B cell (primary cell): ENCODE measurements around the gene FAU. TPM values are rescaled to one million over a fixed set of nuclear protein-coding genes. Genes with fewer than 3 reads are reported as not detected.

Experiments used
- ATAC-seq: fragments of 200-7000 bp; cut with Tn5 transposase; one replicate; pipeline ENCODE4 v1.10.0; 2021; ENCODE audit warnings: low read depth, mild to moderate bottlenecking, moderate number of reproducible peaks, moderate library complexity
- CTCF ChIA-PET: fragments of 350-600 bp; sonication (Branson Sonifier 250); formaldehyde crosslinking; loops from one replicate; lab custom pipeline; 2021; ENCODE audit warnings: antibody characterized with exemption, inconsistent platforms; lab: Charles Lee
- POLR2A ChIA-PET: fragments of 350-600 bp; sonication (Branson Sonifier 250); formaldehyde crosslinking; loops from one replicate; lab custom pipeline; 2021; ENCODE audit warnings: antibody characterized with exemption; lab: Charles Lee
- DNase-seq: peaks from one replicate; pipeline ENCODE4 v3.0.0; 2013
- H2AFZ ChIP-seq: 2 replicates; pipeline ENCODE4 v1.6.1; 2012; ENCODE audit warnings: mild to moderate bottlenecking, low read depth, low read length; ENCODE audit not compliant: insufficient read depth, poor library complexity, severe bottlenecking
- H3K27ac ChIP-seq, 2 donors: 1 replicate in 1 of 2; 2 replicates in 1 of 2; pipeline ENCODE4 v1.5.1; 2012 to 2013; ENCODE audit warnings: low read length in 2 of 2, mild to moderate bottlenecking in 2 of 2, moderate library complexity in 1 of 2
- H3K27me3 ChIP-seq, 4 experiments: fragments of 200-600 bp in 1 of 4; sonication (generic) in 1 of 4; replicated peaks in 1 of 4; 1 replicate in 2 of 4; 2 replicates in 2 of 4; pipeline versions ENCODE4 v1.6.1 to v1.7.0; 2013 to 2016; ENCODE audit warnings: low read length in 3 of 4, mild to moderate bottlenecking in 2 of 4, mixed read lengths in 1 of 4, moderate library complexity in 1 of 4; ENCODE audit not compliant: insufficient read depth in 4 of 4, control insufficient read depth in 3 of 4; ENCODE audit errors: control extremely low read depth in 1 of 4
- H3K36me3 ChIP-seq, 2 experiments: replicated peaks in 1 of 2; 1 replicate in 1 of 2; 2 replicates in 1 of 2; pipeline versions ENCODE4 v1.6.1 to v1.7.1; 2013; ENCODE audit warnings: low read length in 1 of 2; ENCODE audit not compliant: insufficient read depth in 2 of 2, control insufficient read depth in 1 of 2; ENCODE audit errors: control extremely low read depth in 1 of 2, extremely low read depth in 1 of 2
- H3K4me1 ChIP-seq, 2 donors: fragments of 200-600 bp in 1 of 2; sonication (generic) in 1 of 2; 1 replicate in 1 of 2; 2 replicates in 1 of 2; pipeline versions ENCODE4 v1.5.1 to v1.6.1; 2013 to 2017; ENCODE audit warnings: low read length in 2 of 2; ENCODE audit not compliant: control insufficient read depth in 2 of 2, insufficient read depth in 2 of 2
- H3K4me2 ChIP-seq: replicated peaks from 2 replicates; pipeline ENCODE3; 2012; ENCODE audit warnings: mild to moderate bottlenecking, low read depth, low read length; ENCODE audit not compliant: poor library complexity, severe bottlenecking
- H3K4me3 ChIP-seq, 5 experiments: fragments of 200-600 bp in 1 of 5; sonication (generic) in 1 of 5; 1 replicate in 3 of 5; 2 replicates in 2 of 5; pipeline versions ENCODE4 v1.5.1 to v1.7.0; 2011 to 2016; ENCODE audit warnings: low read length in 4 of 5, mild to moderate bottlenecking in 4 of 5, low read depth in 2 of 5, control low read depth in 1 of 5, moderate library complexity in 1 of 5; ENCODE audit not compliant: insufficient read depth in 1 of 5; ENCODE audit errors: control extremely low read depth in 1 of 5, extremely low read depth in 1 of 5
- H3K79me2 ChIP-seq: fragments of 200-600 bp; sonication (generic); one replicate; pipeline ENCODE4 v1.6.0; 2016; ENCODE audit warnings: low read length; ENCODE audit not compliant: control insufficient read depth, insufficient read depth
- H3K9ac ChIP-seq: fragments of 200-600 bp; sonication (generic); 2 replicates; pipeline ENCODE4 v1.6.1; 2017; ENCODE audit warnings: mild to moderate bottlenecking, low read length, moderate library complexity
- H3K9me3 ChIP-seq, 3 donors: one replicate each; pipeline versions ENCODE4 v1.6.1 to v1.7.1; 2013; ENCODE audit warnings: low read length in 2 of 3; ENCODE audit not compliant: control insufficient read depth in 2 of 3, insufficient read depth in 1 of 3; ENCODE audit errors: control extremely low read depth in 1 of 3
- H4K20me1 ChIP-seq: 2 replicates; pipeline ENCODE4 v1.6.0; 2012; ENCODE audit warnings: mild to moderate bottlenecking, low read length; ENCODE audit not compliant: insufficient read depth, control insufficient read depth, poor library complexity, severe bottlenecking
- H3K27ac Mint-ChIP-seq: one replicate; pipeline ENCODE4 v1.8.0; 2021; ENCODE audit warnings: mixed read lengths
- H3K27me3 Mint-ChIP-seq: one replicate; pipeline ENCODE4 v1.8.0; 2021; ENCODE audit warnings: mixed read lengths
- H3K4me1 Mint-ChIP-seq: one replicate; pipeline ENCODE4 v1.8.0; 2021; ENCODE audit warnings: mixed read lengths
- H3K4me3 Mint-ChIP-seq: one replicate; pipeline ENCODE4 v1.8.0; 2021; ENCODE audit warnings: mixed read lengths
- H3K9me3 Mint-ChIP-seq: one replicate; pipeline ENCODE4 v1.8.0; 2022; ENCODE audit warnings: mixed read lengths; ENCODE audit not compliant: insufficient read depth
- CTCF ChIP-seq: fragments of 200-600 bp; IDR thresholded peaks from one replicate; pipeline ENCODE4 v1.8.0; 2022; ENCODE audit warnings: antibody characterized with exemption, mild to moderate bottlenecking
- EZH2 ChIP-seq: IDR thresholded peaks from 2 replicates; pipeline ENCODE4 v1.6.1; 2012; ENCODE audit warnings: borderline replicate concordance, low read depth, mild to moderate bottlenecking, moderate library complexity, low read length; ENCODE audit not compliant: insufficient read depth, poor library complexity, severe bottlenecking
- WGBS: methylation state at CpG from one replicate; pipeline ENCODE4 v1.1.5; 2013; ENCODE audit warnings: missing lambda C conversion rate; ENCODE audit not compliant: insufficient coverage; 5-methylcytosine and 5-hydroxymethylcytosine counted together
- intact Hi-C: fragments of 100-400 bp; cut with micrococcal nuclease; formaldehyde crosslinking; loops from one replicate; pipeline ENCODE4 v1.10.0; 2022
- polyA plus RNA-seq: library from polyadenylated mRNA; depleted of rRNA; stranded (reverse); fragments of >200 nt; gene quantifications from 2 replicates; pipeline ENCODE4 v1.2.3, GENCODE V29; 2012
- total RNA-seq, 2 donors: library from RNA; stranded (reverse); fragments of 120-200 nt in 1 of 2; gene quantifications; 1 replicate in 1 of 2; 2 replicates in 1 of 2; pipeline versions ENCODE4 v1.2.3 to v1.2.4, GENCODE V29; 2013 to 2022

The FAU gene
- total and polyA plus RNA-seq, 2 donors (not counting 1 experiment from before 2014, with no cell fraction given) = 1,318 to 1,559 TPM

DNA sequence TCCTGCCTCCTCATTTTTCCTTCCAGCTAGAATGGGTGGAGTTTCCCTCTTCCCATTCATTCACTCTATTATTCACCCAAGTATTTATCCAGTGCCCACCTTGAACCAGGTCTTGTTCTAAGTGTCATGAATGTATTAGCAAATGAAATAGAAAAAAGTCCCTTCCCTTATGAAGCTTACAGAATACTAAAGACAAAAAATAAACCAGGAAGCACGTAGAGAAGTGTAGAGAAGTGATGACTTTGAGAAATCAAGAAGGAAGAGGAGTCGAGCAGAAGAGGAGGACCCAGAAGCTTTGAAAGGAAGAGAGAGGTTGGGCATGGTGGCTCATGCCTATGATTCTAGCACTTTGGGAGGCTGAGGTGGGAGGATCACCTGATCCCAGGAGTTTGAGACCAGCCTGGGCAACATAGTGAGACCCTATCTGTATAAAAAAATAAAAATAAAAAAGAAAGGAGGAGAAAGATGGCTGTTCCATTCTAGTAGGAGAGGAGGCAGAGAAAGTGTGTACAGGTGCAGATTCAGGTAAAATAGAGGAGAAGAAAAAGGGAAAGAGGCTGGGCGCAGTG, 29.5 kb upstream of the FAU start:
- Histone ChIP-seq H4K20me1 (no peaks in the 10 kb centered on the region), H3K4me2 (no peak overlapping the region), H3K27ac (no peak overlapping the region), H3K9me3 (no peaks in the 10 kb centered on the region), H3K4me3 (no peak overlapping the region), H3K79me2 (no peaks in the 10 kb centered on the region), H3K9ac (no peak overlapping the region), H3K36me3 (no peaks in the 10 kb centered on the region), H2AFZ (peak overlapping the region; percentile 33), H3K27me3 (no peaks in the 10 kb centered on the region), H3K4me1 (peaks cover 14 to 17% of the 10 kb centered on the region in 2 donors)
- DNase-seq = no peak
- no peak for ATAC-seq
- TF ChIP-seq CTCF (no peak), EZH2 (no peak)
- Mint-ChIP-seq H3K4me3 (peak overlapping the region; percentile 8), H3K27ac (peak overlapping the region; percentile 15), H3K27me3 (no peaks in the 10 kb centered on the region), H3K9me3 (no peaks in the 10 kb centered on the region), H3K4me1 (peaks cover 28% of the 10 kb centered on the region)
- POLR2A ChIA-PET = interaction anchor here (0.6 kb wide), 1 partner anchor 789 kb away, joined by 5 read pairs; no protein-coding TSS in a partner anchor
- 52% methylated on average over 3 of the region's 3 CpGs for WGBS
- CTCF ChIA-PET = interaction anchor here (1.1 to 1.3 kb wide), 2 partner anchors 11 to 40 kb away, joined by 3 read pairs; partner anchors contain the start of gene TM7SF2
- intact Hi-C loops = no loop called here

- ChIA-PET POLR2A (no interaction called here), CTCF (interaction anchor here (0.7 to 1.1 kb wide), 2 partner anchors 10 to 16 kb away, joined by 3 read pairs; no protein-coding TSS in a partner anchor)
- Histone ChIP-seq H3K9ac (no peak overlapping the region), H3K36me3 (no peaks in the 10 kb centered on the region), H4K20me1 (no peaks in the 10 kb centered on the region), H3K4me1 (peaks cover 21 to 24% of the 10 kb centered on the region in 2 donors), H3K27ac (no peak overlapping the region), H3K79me2 (no peaks in the 10 kb centered on the region), H3K27me3 (no peaks in the 10 kb centered on the region), H2AFZ (peak overlapping the region; percentile 63), H3K4me2 (no peak overlapping the region), H3K4me3 (no peak overlapping the region), H3K9me3 (no peaks in the 10 kb centered on the region)
- DNase-seq = peak; percentile 16
- no peak for ATAC-seq
- no peaks in the 10 kb centered on the region for H3K9me3 Mint-ChIP-seq
- TF ChIP-seq EZH2 = no peak
- TF ChIP-seq CTCF = no peak
- no peaks in the 10 kb centered on the region for H3K27me3 Mint-ChIP-seq
- WGBS = 35% methylated on average over 10 of the region's 12 CpGs
- H3K4me1 Mint-ChIP-seq = peaks cover 35% of the 10 kb centered on the region
- intact Hi-C loops = no loop called here
- peak overlapping the region; percentile 38 for H3K4me3 Mint-ChIP-seq
- H3K27ac Mint-ChIP-seq = peak overlapping the region; percentile 15
Measured at GRCh38 chr11:65150509-65151299, 28.8 kb upstream of the FAU start.
